Sigmoid colon (tissue), 7 donors: Measurements from ENCODE around the gene PSPH. TPM values are rescaled to one million over a fixed set of nuclear protein-coding genes. Genes with fewer than 3 reads are reported as not detected.

Experiments
- DNase-seq: peaks from one replicate; pipeline ENCODE4 v3.0.0-alpha.2; 2019
- H3K27ac ChIP-seq, 4 donors: fragments of 200-600 bp; sonication (generic); one replicate each; pipeline ENCODE4 v1.5.1; 2016 to 2019; ENCODE audit warnings: mild to moderate bottlenecking in 1 of 4
- H3K27me3 ChIP-seq, 3 donors: fragments of 200-600 bp; sonication (generic); one replicate each; pipeline ENCODE4 v1.5.1; 2019; ENCODE audit warnings: mild to moderate bottlenecking in 1 of 3
- H3K36me3 ChIP-seq, 4 donors: fragments of 200-600 bp; sonication (generic); one replicate each; pipeline ENCODE4 v1.5.1; 2016 to 2019
- H3K4me1 ChIP-seq, 4 donors: fragments of 200-600 bp; sonication (generic); one replicate each; pipeline ENCODE4 v1.5.1; 2017 to 2019
- H3K4me3 ChIP-seq, 4 donors: fragments of 200-600 bp; sonication (generic); one replicate each; pipeline ENCODE4 v1.5.1; 2017 to 2019; ENCODE audit warnings: mild to moderate bottlenecking in 2 of 4, moderate library complexity in 1 of 4
- H3K9me3 ChIP-seq, 4 donors: fragments of 200-600 bp in 3 of 4; sonication (generic) in 3 of 4; one replicate each; pipeline versions ENCODE4 v1.5.1 to v1.6.1; 2013 to 2019
- EP300 ChIP-seq, 4 donors: sonication (generic); formaldehyde crosslinking; IDR thresholded peaks; one replicate each; pipeline ENCODE4 v1.6.1; 2017; ENCODE audit warnings: antibody characterized with exemption in 4 of 4
- POLR2A ChIP-seq, 2 donors: fragments of 450-650 bp; IDR thresholded peaks; one replicate each; pipeline ENCODE4 v1.6.1; 2016; ENCODE audit warnings: antibody characterized with exemption in 2 of 2, mild to moderate bottlenecking in 2 of 2, moderate library complexity in 2 of 2
- POLR2AphosphoS5 ChIP-seq, 4 donors: sonication (generic); formaldehyde crosslinking; IDR thresholded peaks; one replicate each; pipeline ENCODE4 v1.6.1; 2017; ENCODE audit warnings: antibody characterized with exemption in 4 of 4
- WGBS, 2 donors: extraction: QIAGEN DNeasy Blood & Tissue Kit; methylation state at CpG; one replicate each; pipeline ENCODE4 v1.1.7; 2013; 5-methylcytosine and 5-hydroxymethylcytosine counted together
- intact Hi-C: fragments of 100-400 bp; cut with DNase I; formaldehyde crosslinking; loops from one replicate; pipeline ENCODE4 v1.15.1; 2023
- polyA plus RNA-seq, 3 donors: library from polyadenylated mRNA; stranded (reverse); fragments of 200-250 nt; gene quantifications; one replicate each; pipeline ENCODE4 v1.2.3, GENCODE V29; 2013
- total RNA-seq, 4 donors: library from RNA; depleted of rRNA; stranded (reverse); fragments of >200 nt; gene quantifications; one replicate each; pipeline ENCODE4 v1.1.0, GENCODE V29; 2016
- TF ChIP-seq, protein P1 (sequence below), 4 experiments: fragments of 450-650 bp in 3 of 4; fragments of 200-600 bp in 1 of 4; IDR thresholded peaks; one replicate each; pipeline ENCODE4 v1.5.1; 2016 to 2019; ENCODE audit warnings: antibody characterized with exemption in 4 of 4, mild to moderate bottlenecking in 3 of 4, moderate library complexity in 2 of 4
- donor health status: healthy with polysubstance abuse.
- donor health status: Bipolar disorder and iron deficiency.
- donor health status: healthy.

PSPH gene
- total and polyA plus RNA-seq, 7 donors = 7.2 to 18.8 (median 7.6) TPM

DNA sequence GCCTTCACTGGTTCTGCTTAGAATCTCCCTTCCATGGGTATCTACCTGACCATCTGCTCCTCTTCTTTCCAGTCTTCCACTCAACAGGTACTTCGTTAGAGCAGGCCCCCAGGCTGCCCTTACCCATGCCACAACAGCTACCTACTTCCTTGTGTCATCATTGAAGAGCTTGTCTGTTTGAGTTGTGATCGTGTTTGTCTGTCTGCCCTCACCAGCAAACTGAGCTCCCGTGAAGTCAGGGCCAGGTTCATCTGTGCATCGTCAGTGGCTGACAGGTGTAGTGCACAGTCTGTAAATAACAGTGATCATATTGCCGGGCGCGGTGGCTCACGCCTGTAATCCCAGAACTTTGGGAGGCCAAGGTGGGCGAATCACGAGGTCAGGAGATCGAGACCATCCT, 81.9 kb downstream of the PSPH start:
- intact Hi-C loops = loop anchor here (5.0 to 10.0 kb wide), 2 partner anchors 83 to 395 kb away; partner anchors contain the start of genes CCT6A, PSPH and VOPP1
- 72 to 88% methylated on average over 11 of the region's 11 CpGs for WGBS, 2 donors
- no peak for DNase-seq

GRCh38 chr7:55966851-55967250, 84.4 kb downstream of the PSPH start:
- no peaks in the 10 kb centered on the region for H3K9me3 ChIP-seq
- no peak for DNase-seq
- H3K4me1 ChIP-seq = peaks cover 0 to 47% (median 24%) of the 10 kb centered on the region in 4 donors
- peaks cover 0 to 4% (median 2%) of the 10 kb centered on the region in 4 donors for H3K36me3 ChIP-seq
- 87 to 96% methylated on average over 6 of the region's 6 CpGs for WGBS, 2 donors
- no peak for TF ChIP-seq EP300 (IDR thresholded peaks at IDR 0.05)
- TF ChIP-seq POLR2AphosphoS5 (IDR thresholded peaks at IDR 0.05) = no peak
- TF ChIP-seq, protein P1, sequence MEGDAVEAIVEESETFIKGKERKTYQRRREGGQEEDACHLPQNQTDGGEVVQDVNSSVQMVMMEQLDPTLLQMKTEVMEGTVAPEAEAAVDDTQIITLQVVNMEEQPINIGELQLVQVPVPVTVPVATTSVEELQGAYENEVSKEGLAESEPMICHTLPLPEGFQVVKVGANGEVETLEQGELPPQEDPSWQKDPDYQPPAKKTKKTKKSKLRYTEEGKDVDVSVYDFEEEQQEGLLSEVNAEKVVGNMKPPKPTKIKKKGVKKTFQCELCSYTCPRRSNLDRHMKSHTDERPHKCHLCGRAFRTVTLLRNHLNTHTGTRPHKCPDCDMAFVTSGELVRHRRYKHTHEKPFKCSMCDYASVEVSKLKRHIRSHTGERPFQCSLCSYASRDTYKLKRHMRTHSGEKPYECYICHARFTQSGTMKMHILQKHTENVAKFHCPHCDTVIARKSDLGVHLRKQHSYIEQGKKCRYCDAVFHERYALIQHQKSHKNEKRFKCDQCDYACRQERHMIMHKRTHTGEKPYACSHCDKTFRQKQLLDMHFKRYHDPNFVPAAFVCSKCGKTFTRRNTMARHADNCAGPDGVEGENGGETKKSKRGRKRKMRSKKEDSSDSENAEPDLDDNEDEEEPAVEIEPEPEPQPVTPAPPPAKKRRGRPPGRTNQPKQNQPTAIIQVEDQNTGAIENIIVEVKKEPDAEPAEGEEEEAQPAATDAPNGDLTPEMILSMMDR (IDR thresholded peaks at IDR 0.05) = no peak
- no peak for TF ChIP-seq POLR2A (IDR thresholded peaks at IDR 0.05)
- intact Hi-C loops = loop anchor here (5.0 to 10.0 kb wide), 2 partner anchors 85 to 392 kb away; partner anchors contain the start of genes CCT6A, PSPH and VOPP1
- no peaks in the 10 kb centered on the region for H3K27me3 ChIP-seq
- H3K27ac ChIP-seq = peak overlapping the region in 3 of 4 donors; percentile 94 to 99 (median 97)
- H3K4me3 ChIP-seq = no peak overlapping the region

More for the DNA sequence above, 81.9 kb downstream of the PSPH start:
- H3K36me3 ChIP-seq = peaks cover 0 to 4% (median 2%) of the 10 kb centered on the region in 4 donors
- no peak overlapping the region for H3K27ac ChIP-seq
- TF ChIP-seq POLR2A (IDR thresholded peaks at IDR 0.05) (no peak), EP300 (IDR thresholded peaks at IDR 0.05) (no peak), POLR2AphosphoS5 (IDR thresholded peaks at IDR 0.05) (no peak)
- TF ChIP-seq, protein P1 (IDR thresholded peaks at IDR 0.05) = no peak
- H3K9me3 ChIP-seq = no peaks in the 10 kb centered on the region
- H3K4me1 ChIP-seq = peaks cover 0 to 38% (median 17%) of the 10 kb centered on the region in 4 donors
- H3K4me3 ChIP-seq = no peak overlapping the region
- no peaks in the 10 kb centered on the region for H3K27me3 ChIP-seq

DNA sequence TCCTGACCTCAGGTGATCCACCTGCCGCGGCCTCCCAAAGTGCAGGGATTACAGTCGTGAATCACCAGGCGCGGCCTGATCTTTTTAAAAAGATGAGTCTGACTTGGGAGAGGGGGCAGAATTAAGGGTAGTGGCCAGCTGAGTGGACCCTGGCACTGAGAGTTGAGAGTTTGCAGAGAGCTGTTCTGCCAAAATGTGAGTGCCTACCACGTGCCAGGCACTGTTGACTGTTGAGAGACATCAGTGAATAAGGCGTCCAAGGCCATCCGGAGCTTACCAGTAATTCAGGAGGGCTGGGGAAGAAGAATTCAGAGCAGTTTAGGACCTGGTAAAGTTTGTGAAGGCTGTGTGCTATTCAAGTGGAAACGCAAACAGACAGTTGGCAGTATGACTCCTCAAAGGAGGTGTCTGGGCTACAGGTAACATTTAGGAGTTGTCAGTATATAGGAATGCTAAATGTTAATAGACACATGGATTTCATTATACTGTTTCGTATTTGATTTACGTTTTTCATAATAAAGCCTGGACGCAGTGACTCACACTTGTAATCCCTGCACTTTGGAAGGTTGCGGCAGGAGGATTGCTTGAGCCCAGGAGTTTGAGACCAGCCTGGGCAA, 85.3 kb downstream of the PSPH start:
- DNase-seq = no peak
- intact Hi-C loops = loop anchor here (5.0 to 10.0 kb wide), 2 partner anchors 86 to 391 kb away; partner anchors contain the start of genes CCT6A, PSPH and VOPP1
- Histone ChIP-seq H3K27me3 (no peaks in the 10 kb centered on the region), H3K27ac (peak overlapping the region; percentile 94 to 99 (median 98)), H3K9me3 (no peaks in the 10 kb centered on the region), H3K4me1 (peaks cover 0 to 41% (median 24%) of the 10 kb centered on the region in 4 donors), H3K36me3 (peaks cover 0 to 4% (median 2%) of the 10 kb centered on the region in 4 donors), H3K4me3 (peak overlapping the region in 3 of 4 donors; percentile 77 to 87 (median 83))
- TF ChIP-seq POLR2AphosphoS5 (IDR thresholded peaks at IDR 0.05) = peak in 1 of 4 donors; percentile 9
- TF ChIP-seq, protein P1 (IDR thresholded peaks at IDR 0.05) = no peak
- 70 to 82% methylated on average over 13 of the region's 13 CpGs for WGBS, 2 donors

DNA sequence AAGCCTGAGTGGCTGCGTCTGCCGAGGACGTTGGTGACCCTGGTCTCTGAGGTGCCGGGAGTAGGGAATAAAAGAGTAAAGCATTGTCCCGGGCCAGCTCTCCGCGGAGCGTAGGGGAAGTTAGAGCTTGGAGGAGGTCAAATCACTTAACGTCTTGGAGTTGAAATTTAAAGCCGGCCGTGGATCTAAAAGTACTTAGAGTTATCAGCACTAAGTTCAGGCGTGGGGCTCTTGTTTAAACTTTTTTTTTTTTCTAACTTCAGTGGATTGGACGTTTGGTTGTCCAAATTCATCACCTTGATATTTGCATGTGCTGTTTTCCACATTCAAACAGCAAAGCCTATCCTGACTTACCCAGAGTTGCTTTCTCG, 86.2 kb downstream of the PSPH start:
- DNase-seq = no peak
- peaks cover 0 to 4% (median 1%) of the 10 kb centered on the region in 4 donors for H3K36me3 ChIP-seq
- intact Hi-C loops = loop anchor here (5.0 to 10.0 kb wide), 2 partner anchors 87 to 390 kb away; partner anchors contain the start of genes CCT6A, PSPH and VOPP1
- TF ChIP-seq POLR2A (IDR thresholded peaks at IDR 0.05) (no peak), EP300 (IDR thresholded peaks at IDR 0.05) (no peak), POLR2AphosphoS5 (IDR thresholded peaks at IDR 0.05) (no peak)
- TF ChIP-seq, protein P1 (IDR thresholded peaks at IDR 0.05) = no peak
- peak overlapping the region; percentile 46 to 87 (median 80) for H3K4me3 ChIP-seq
- H3K27ac ChIP-seq = peak overlapping the region; percentile 94 to 99 (median 98)
- peaks cover 0 to 40% (median 24%) of the 10 kb centered on the region in 4 donors for H3K4me1 ChIP-seq
- H3K9me3 ChIP-seq = no peaks in the 10 kb centered on the region
- 2 to 3% methylated on average over 14 of the region's 14 CpGs for WGBS, 2 donors
- no peaks in the 10 kb centered on the region for H3K27me3 ChIP-seq
